Measurements from ENCODE around the gene PICK1. TPM values are rescaled to one million over a fixed set of nuclear protein-coding genes. Genes with fewer than 3 reads are reported as not detected.

Gene PICK1
- total and polyA plus RNA-seq, 2 donors from 2014 or later, result 28.4 to 43.4 TPM

DNA sequence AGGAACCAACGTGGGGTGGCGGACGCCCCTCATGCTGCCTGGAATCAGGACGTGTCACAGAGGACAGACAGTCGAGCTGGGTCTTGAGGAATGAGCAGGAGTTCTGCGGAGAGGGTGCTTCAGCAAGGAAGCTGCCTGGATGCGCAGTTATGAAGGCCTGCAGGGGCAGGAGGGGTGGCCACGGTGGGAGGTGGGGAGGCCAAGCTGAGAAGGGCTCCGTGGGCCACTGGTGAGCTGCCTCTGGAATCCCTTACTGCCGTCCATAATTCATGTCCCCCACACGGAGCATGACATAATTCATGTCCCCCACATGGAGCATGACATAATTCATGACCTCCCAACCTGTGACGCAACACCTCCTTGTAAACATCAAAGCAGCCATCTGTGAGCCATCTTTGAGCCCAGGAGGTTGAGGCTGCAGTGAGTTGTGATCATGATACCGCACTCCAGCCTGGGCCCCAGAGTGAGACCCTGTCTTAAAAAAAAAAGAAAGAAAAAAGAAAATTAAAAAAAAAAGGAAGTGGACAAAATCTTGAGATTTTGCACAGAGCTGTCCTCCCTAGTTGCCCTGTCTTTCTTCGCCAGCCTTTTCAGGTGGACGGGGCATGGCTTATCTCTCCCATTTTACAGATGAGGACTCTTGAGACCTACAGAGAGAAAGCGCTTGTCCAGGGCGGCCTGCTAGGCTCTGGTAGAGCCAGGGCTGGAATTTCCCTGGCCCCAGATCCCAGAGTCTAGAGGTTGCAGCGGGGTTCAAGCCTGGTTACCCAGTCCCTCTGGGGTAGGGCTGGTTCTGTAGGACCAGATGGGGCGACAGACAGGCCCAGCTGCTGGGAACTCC is 24.3 kb upstream of the PICK1 start:
- intact Hi-C loops (cut with DNase I), result no loop called here
- H3K27ac ChIP-seq (ENCODE audit: low read depth in 2 of 2, low read length in 2 of 2), result no peak overlapping the region
- TF ChIP-seq, protein P1, sequence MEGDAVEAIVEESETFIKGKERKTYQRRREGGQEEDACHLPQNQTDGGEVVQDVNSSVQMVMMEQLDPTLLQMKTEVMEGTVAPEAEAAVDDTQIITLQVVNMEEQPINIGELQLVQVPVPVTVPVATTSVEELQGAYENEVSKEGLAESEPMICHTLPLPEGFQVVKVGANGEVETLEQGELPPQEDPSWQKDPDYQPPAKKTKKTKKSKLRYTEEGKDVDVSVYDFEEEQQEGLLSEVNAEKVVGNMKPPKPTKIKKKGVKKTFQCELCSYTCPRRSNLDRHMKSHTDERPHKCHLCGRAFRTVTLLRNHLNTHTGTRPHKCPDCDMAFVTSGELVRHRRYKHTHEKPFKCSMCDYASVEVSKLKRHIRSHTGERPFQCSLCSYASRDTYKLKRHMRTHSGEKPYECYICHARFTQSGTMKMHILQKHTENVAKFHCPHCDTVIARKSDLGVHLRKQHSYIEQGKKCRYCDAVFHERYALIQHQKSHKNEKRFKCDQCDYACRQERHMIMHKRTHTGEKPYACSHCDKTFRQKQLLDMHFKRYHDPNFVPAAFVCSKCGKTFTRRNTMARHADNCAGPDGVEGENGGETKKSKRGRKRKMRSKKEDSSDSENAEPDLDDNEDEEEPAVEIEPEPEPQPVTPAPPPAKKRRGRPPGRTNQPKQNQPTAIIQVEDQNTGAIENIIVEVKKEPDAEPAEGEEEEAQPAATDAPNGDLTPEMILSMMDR (IDR thresholded peaks at IDR 0.05; ENCODE audit: borderline replicate concordance, extremely low read depth, insufficient read depth), result no peak
- no peaks in the 10 kb centered on the region for H3K9me3 ChIP-seq (ENCODE audit: control insufficient read depth in 2 of 3, insufficient read depth in 1 of 3, low read length in 3 of 3)
- FAIRE-seq (no peak), DNase-seq (peak in 2 of 5 donors; percentile 46 to 50)
- H3K4me1 ChIP-seq (ENCODE audit: control insufficient read depth in 2 of 3, insufficient read depth in 2 of 3, low read depth in 1 of 3, low read length in 3 of 3), result peaks cover 0 to 12% (median 0%) of the 10 kb centered on the region in 3 donors
- no peak overlapping the region for H3K4me3 ChIP-seq (ENCODE audit: low read length in 3 of 3)
- no peak overlapping the region for H3K9ac ChIP-seq (ENCODE audit: low read length in 3 of 3)
- no peaks in the 10 kb centered on the region for H3K27me3 ChIP-seq (ENCODE audit: control insufficient read depth, insufficient read depth, low read length)
- H3K36me3 ChIP-seq (ENCODE audit: control insufficient read depth in 2 of 3, insufficient read depth in 3 of 3, low read length in 3 of 3), result no peaks in the 10 kb centered on the region

DNA sequence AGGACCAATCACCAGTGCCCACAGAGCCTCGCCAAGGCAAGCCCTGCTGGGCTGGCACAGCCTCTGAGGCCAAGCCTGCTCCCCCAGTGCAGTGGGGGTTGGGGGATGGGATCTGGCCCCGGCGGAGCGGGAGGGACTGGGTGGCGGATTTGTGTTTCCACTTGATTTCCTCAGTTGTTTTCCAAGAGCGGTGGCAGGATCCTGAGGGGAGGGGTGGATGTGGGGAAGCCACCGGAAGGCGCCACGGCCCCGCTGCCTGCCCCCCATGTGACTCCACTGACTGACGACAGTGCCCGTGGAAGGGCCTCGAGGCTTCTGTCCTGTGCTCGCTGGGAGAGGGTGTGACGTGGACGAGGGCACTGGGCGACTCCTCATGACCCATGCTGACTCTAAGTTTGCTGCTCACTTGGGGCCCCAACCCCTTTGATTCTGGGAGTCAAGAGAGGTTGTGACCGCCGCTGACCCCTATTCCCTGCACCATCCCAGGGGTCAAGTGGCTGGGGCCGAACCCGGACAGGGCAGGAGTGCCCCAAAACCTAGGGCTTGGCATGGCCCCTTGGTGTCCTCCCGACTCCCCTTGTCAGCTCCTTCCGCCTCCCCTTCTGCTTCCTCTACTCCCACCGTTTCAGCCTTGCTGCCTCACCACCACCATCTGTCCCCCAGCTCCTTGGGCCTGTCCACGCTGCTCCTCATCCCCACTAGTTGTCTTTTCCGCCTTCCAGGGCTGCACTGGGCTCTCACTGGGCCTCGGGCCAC is 23.5 kb upstream of the PICK1 start:
- TF ChIP-seq, protein P1 (IDR thresholded peaks at IDR 0.05; ENCODE audit: borderline replicate concordance, extremely low read depth, insufficient read depth), result no peak

DNA sequence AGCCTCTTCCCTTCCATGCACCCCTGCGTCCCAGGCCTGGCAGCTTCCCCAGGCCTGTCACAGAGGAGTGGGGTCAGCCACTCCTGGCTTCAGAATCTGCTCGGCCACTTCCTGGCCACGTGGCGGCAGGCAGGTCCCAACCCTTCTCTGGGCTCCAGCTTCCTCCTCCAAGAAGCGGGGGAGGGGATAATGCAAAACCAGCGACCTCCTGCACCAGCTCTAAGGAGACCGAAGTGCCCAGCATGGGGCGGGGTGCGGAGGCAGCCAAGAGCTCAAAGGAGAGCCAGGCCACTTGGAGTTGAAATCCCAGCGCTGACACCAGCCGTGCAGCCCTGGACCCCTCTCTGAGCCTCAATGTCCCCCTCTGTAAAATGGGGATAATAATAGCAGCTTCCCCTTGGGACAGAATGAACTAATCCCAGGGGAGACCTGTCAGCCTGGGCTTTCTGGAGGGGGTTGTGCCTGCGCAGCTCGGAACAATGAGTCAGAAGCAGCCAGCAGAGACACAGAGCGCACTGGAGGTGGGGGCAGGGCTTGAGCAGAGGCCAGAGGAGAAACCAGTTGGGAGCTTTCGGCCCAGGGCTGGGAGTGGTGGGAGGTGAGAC is 22.8 kb upstream of the PICK1 start:
- H3K9me3 ChIP-seq (ENCODE audit: control insufficient read depth in 2 of 3, insufficient read depth in 1 of 3, low read length in 3 of 3), result no peaks in the 10 kb centered on the region
- DNase-seq, result peak; percentile 64 to 94 (median 79)
- TF ChIP-seq, protein P1 (IDR thresholded peaks at IDR 0.05; ENCODE audit: borderline replicate concordance, extremely low read depth, insufficient read depth), result no peak
- no peak overlapping the region for H3K9ac ChIP-seq (ENCODE audit: low read length in 3 of 3)
- no peaks in the 10 kb centered on the region for H3K36me3 ChIP-seq (ENCODE audit: control insufficient read depth in 2 of 3, insufficient read depth in 3 of 3, low read length in 3 of 3)
- intact Hi-C loops (cut with DNase I), result no loop called here
- peak overlapping the region; percentile 18 to 84 for H3K27ac ChIP-seq (ENCODE audit: low read depth in 2 of 2, low read length in 2 of 2)
- H3K4me1 ChIP-seq (ENCODE audit: control insufficient read depth in 2 of 3, insufficient read depth in 2 of 3, low read depth in 1 of 3, low read length in 3 of 3), result peaks cover 0 to 14% (median 0%) of the 10 kb centered on the region in 3 donors
- no peaks in the 10 kb centered on the region for H3K27me3 ChIP-seq (ENCODE audit: control insufficient read depth, insufficient read depth, low read length)
- no peak for FAIRE-seq
- H3K4me3 ChIP-seq (ENCODE audit: low read length in 3 of 3), result no peak overlapping the region

More for the DNA sequence above, 23.5 kb upstream of the PICK1 start:
- DNase-seq (peak; percentile 44 to 80 (median 70)), FAIRE-seq (no peak)
- no peaks in the 10 kb centered on the region for H3K9me3 ChIP-seq (ENCODE audit: control insufficient read depth in 2 of 3, insufficient read depth in 1 of 3, low read length in 3 of 3)
- H3K9ac ChIP-seq (ENCODE audit: low read length in 3 of 3), result no peak overlapping the region
- no peaks in the 10 kb centered on the region for H3K36me3 ChIP-seq (ENCODE audit: control insufficient read depth in 2 of 3, insufficient read depth in 3 of 3, low read length in 3 of 3)
- H3K4me1 ChIP-seq (ENCODE audit: control insufficient read depth in 2 of 3, insufficient read depth in 2 of 3, low read depth in 1 of 3, low read length in 3 of 3), result peaks cover 0 to 12% (median 0%) of the 10 kb centered on the region in 3 donors
- intact Hi-C loops (cut with DNase I), result no loop called here
- H3K27me3 ChIP-seq (ENCODE audit: control insufficient read depth, insufficient read depth, low read length), result no peaks in the 10 kb centered on the region
- no peak overlapping the region for H3K4me3 ChIP-seq (ENCODE audit: low read length in 3 of 3)
- H3K27ac ChIP-seq (ENCODE audit: low read depth in 2 of 2, low read length in 2 of 2), result peak overlapping the region; percentile 18 to 84
